Gastrocnemius medialis (tissue), 4 donors: ENCODE measurements around the gene SCAF11.

ENCODE experiments used
- CTCF ChIP-seq, 5 experiments: fragments of 450-650 bp in 3 of 5; fragments of 200-600 bp in 2 of 5; sonication (generic) in 2 of 5; IDR thresholded peaks in 4 of 5; conservative IDR thresholded peaks in 1 of 5; 1 replicate in 4 of 5; 2 replicates in 1 of 5; pipeline ENCODE4 v1.5.1; 2016 to 2019; ENCODE audit warnings: antibody characterized with exemption in 5 of 5, mild to moderate bottlenecking in 3 of 5, moderate library complexity in 3 of 5
- POLR2A ChIP-seq, 2 donors: fragments of 450-650 bp; IDR thresholded peaks; one replicate each; pipeline ENCODE4 v1.6.1; 2017; ENCODE audit warnings: antibody characterized with exemption in 2 of 2, mild to moderate bottlenecking in 2 of 2, moderate library complexity in 2 of 2

GRCh38 chr12:45909041-45909713, 81.2 kb downstream of the SCAF11 start:
- TF ChIP-seq CTCF (IDR thresholded peaks at IDR 0.05 in 4 of 5, conservative IDR thresholded peaks at IDR 0.05 in 1 of 5) (no peak), POLR2A (IDR thresholded peaks at IDR 0.05) (no peak)
